GM10266 (cell line): Measurements from ENCODE around the gene IMP4.

Experiments
- DNase-seq: peaks from one replicate; pipeline ENCODE4 v3.0.0; 2012; ENCODE audit errors: extremely low spot score
- TF ChIP-seq, protein P1 (sequence below): IDR thresholded peaks from 2 replicates; pipeline ENCODE4 v1.5.1; 2012; ENCODE audit warnings: mild to moderate bottlenecking, low read depth; ENCODE audit not compliant: control insufficient read depth, insufficient read depth; ENCODE audit errors: missing control alignments

The IMP4 gene

DNA sequence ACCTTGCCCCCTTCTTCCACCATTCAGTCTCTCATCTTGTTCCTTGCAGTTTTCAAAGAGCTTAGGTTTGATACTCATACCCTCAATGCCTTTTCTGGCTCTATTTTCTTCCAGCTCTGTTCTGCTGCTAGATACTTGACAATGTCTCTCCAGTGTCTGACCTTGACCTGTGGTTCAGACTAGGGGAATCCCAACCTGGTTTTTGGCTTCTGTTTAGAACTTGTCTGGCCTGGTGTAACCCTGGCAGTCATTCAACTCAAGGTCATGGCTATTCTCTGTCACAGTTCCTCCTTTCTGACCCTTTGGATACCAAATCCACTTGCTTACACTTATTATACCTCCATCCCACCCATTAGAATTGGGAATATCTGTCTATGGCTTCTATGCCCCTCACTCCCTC, 31.8 kb upstream of the IMP4 start:
- TF ChIP-seq, protein P1, sequence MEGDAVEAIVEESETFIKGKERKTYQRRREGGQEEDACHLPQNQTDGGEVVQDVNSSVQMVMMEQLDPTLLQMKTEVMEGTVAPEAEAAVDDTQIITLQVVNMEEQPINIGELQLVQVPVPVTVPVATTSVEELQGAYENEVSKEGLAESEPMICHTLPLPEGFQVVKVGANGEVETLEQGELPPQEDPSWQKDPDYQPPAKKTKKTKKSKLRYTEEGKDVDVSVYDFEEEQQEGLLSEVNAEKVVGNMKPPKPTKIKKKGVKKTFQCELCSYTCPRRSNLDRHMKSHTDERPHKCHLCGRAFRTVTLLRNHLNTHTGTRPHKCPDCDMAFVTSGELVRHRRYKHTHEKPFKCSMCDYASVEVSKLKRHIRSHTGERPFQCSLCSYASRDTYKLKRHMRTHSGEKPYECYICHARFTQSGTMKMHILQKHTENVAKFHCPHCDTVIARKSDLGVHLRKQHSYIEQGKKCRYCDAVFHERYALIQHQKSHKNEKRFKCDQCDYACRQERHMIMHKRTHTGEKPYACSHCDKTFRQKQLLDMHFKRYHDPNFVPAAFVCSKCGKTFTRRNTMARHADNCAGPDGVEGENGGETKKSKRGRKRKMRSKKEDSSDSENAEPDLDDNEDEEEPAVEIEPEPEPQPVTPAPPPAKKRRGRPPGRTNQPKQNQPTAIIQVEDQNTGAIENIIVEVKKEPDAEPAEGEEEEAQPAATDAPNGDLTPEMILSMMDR, result no peak
- DNase-seq, result peak; percentile 3

DNA sequence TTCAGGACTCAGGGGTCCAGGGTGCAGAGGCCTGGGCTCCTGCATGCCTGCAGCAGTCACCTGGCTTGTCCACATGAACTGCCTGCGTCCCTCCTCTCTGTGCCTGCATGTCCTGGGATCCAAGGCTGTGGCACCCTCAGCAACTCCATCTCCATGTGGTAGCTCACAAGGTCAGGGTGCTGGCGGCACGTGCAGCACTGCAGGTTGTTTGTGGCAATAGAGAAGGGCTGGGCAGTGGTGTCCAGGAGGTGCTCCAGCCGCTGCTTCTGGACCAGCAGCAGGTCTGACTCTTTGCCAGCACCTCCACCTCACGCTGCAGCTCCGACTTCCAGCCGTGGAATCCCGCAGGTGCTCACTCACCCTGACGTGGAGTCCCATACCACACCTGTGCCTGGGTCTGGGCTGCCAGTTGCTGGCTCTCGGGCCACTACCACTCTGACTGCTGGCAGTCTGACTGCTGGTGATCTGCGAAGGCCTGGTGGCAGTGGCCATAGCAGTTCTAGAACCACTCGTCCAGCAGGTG, 28.8 kb upstream of the IMP4 start:
- DNase-seq, result no peak
- TF ChIP-seq, protein P1, result no peak

DNA sequence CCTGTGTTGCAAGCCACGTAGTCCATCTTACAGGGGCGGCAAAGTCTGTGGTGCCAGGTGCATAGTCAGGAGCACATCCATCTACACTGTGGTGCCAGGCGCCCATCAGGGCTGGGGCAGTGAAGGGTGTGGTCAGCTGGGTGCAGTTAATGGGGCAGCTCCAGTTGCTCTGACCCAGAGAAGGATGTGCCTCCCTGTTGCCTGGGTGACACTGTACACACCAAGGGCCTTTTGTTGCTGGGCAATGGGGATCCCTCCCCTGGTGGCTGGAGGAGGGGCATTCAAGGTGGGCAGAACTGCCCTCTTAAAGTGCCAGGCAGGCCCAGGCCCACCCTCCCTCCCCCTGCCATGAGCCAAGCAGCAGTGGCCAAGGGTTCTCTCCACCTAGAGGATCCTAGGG, 28.3 kb upstream of the IMP4 start:
- TF ChIP-seq, protein P1, result no peak
- DNase-seq, result no peak

DNA sequence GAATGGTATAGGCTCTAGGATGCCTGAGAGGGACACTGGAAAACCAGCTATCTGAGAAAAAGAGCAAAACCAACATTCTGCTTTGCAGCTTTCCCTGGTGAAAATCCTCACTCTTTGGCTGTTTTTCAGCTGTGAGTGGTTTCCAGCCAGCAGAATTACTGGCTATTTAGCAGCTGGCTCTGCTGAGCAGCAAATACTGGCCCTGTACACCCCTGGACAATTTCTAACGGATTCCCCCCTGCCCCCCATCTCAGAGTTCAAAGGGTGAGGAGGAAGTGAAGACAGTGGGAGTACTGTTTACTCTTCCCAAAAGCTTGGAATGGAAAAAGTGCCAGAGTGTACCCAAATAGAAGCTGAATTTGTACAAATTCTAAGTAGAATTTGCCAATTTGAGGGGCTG, 26.1 kb upstream of the IMP4 start:
- TF ChIP-seq, protein P1, result no peak
- no peak for DNase-seq

DNA sequence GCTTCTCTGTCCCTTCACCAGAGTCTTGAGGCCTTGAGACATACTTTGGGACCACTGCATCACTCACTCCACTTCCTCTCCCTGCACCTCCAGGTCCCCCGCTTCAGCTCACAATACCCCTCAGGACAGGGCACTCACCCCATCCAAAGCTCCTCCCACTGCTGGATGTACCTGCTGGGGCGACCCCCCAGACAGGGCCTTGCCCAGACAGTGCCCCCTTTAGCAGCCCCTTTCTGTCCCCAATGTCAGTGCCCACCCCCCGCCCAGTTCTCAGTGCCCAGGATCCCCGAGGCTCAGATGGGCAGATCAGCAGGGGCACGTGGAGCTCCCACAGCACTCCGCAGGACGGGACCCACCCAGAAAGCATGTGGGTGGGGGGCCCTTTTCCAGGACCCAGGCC, 23.8 kb upstream of the IMP4 start:
- TF ChIP-seq, protein P1, result no peak

DNA sequence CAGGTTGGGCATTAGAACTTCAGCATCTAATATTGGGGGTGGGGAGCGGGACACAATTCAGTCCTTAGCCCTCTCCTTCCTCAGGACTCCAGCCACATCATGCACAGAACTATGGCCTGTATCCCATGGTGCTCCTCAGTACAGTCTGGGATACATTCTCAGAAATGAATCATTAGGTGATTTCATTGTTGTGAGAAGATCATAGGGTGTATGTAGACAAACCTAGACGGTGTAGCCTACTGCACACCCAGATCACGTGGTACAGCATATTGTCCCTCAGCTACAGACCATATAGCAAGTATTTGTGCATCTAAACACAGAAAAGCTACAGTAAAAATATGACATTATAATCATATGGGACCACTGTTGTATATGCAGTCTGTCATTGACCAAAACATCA, 23.2 kb upstream of the IMP4 start:
- TF ChIP-seq, protein P1, result no peak
- no peak for DNase-seq

More for the DNA sequence above, 23.8 kb upstream of the IMP4 start:
- no peak for DNase-seq

DNA sequence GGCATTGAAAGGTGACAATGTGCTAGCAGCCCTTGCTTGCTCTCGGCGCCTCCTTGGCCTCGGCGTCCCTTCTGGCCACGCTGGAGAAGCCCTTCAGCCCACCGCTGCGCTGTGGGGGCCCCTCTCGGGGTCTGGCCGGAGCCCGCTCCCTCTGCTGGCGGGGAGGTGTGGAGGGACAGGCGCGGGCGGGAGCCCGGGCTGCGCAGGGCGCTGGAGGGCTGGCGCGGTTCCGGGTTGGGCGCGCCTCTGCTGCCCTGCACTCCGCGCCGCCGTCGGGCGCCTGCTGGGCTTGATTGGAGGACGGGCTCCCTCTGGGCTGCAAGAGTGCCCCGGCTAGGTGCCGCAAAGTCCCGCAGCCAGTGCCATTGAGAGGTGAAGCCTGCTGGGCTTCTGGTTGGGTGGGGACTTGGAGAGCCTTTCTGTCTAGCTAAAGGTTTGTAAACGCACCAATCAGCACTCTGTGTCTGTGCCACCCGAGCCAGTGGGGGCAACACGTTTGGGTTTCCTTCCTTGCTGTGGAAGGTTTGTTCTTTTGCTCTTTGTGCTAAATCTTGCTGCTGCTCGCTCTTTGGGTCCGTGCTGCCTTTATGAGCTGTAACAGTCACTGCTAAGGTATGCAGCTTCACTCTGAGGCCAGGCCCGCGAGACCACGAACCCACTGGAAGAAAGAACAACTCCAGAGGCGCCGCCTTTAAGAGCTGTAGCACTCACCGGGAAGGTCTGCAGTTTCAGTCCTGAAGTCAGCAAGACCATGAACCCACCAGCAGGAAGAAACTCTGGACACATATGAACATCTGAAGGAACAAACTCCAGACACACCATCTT, 14.8 kb upstream of the IMP4 start:
- TF ChIP-seq, protein P1, result no peak
- DNase-seq, result no peak
